Glutamatergic neuron (in vitro differentiated cells): ENCODE results near the gene IGFBP7. TPM values are rescaled to one million over a fixed set of nuclear protein-coding genes. Genes with fewer than 3 reads are reported as not detected.

Experiments used
- DNase-seq: peaks from one replicate; pipeline ENCODE4 v3.0.0; 2022
- H3K27ac Mint-ChIP-seq: one replicate; pipeline ENCODE4 v1.8.0; 2020; ENCODE audit warnings: mild to moderate bottlenecking, mixed read lengths, inconsistent platforms; ENCODE audit not compliant: unreplicated experiment
- H3K27me3 Mint-ChIP-seq: one replicate; pipeline ENCODE4 v1.8.0; 2020; ENCODE audit warnings: mild to moderate bottlenecking, moderate library complexity, mixed read lengths, inconsistent platforms; ENCODE audit not compliant: unreplicated experiment
- H3K36me3 Mint-ChIP-seq: one replicate; pipeline ENCODE4 v1.8.0; 2020; ENCODE audit warnings: mild to moderate bottlenecking, mixed read lengths, inconsistent platforms; ENCODE audit not compliant: unreplicated experiment
- H3K4me1 Mint-ChIP-seq: one replicate; pipeline ENCODE4 v1.8.0; 2020; ENCODE audit warnings: mild to moderate bottlenecking, low read depth, mixed read lengths, inconsistent platforms; ENCODE audit not compliant: unreplicated experiment
- H3K4me3 Mint-ChIP-seq: one replicate; pipeline ENCODE4 v1.8.0; 2020; ENCODE audit warnings: mild to moderate bottlenecking, mixed read lengths, inconsistent platforms; ENCODE audit not compliant: unreplicated experiment
- H3K9me3 Mint-ChIP-seq: one replicate; pipeline ENCODE4 v1.8.0; 2020; ENCODE audit warnings: mild to moderate bottlenecking, moderate library complexity, mixed read lengths, inconsistent platforms; ENCODE audit not compliant: unreplicated experiment
- CTCF ChIP-seq: fragments of 200-600 bp; sonication (generic); IDR thresholded peaks from one replicate; pipeline ENCODE4 v1.5.0; 2021; ENCODE audit not compliant: partially characterized antibody, unreplicated experiment
- total RNA-seq: library from RNA; stranded (reverse); fragmentation: NEBNext Ultra II Directional; extraction: Animal tissue kit (Norgen Biotek cat#: 25700); gene quantifications from one replicate; pipeline ENCODE4 v1.2.1, GENCODE V29; 2021; ENCODE audit not compliant: unreplicated experiment

The IGFBP7 gene
- total RNA-seq, 1 donor from 2014 or later: not detected

- Mint-ChIP-seq H3K36me3 (no peaks in the 10 kb centered on the region), H3K27ac (no peak overlapping the region), H3K4me1 (no peaks in the 10 kb centered on the region), H3K27me3 (peaks cover 4% of the 10 kb centered on the region), H3K9me3 (no peaks in the 10 kb centered on the region), H3K4me3 (no peak overlapping the region)
- DNase-seq: no peak
- no peak for TF ChIP-seq CTCF
Measured at GRCh38 chr4:57094832-57095223, 15.4 kb downstream of the IGFBP7 start.

- no peak overlapping the region for H3K27ac Mint-ChIP-seq
- no peak overlapping the region for H3K4me3 Mint-ChIP-seq
- H3K27me3 Mint-ChIP-seq: peaks cover 4% of the 10 kb centered on the region
- no peaks in the 10 kb centered on the region for H3K36me3 Mint-ChIP-seq
- H3K9me3 Mint-ChIP-seq: no peaks in the 10 kb centered on the region
- DNase-seq: no peak
- no peak for TF ChIP-seq CTCF
- no peaks in the 10 kb centered on the region for H3K4me1 Mint-ChIP-seq
Measured at GRCh38 chr4:57093845-57094831, 16.0 kb downstream of the IGFBP7 start.

- no peak for TF ChIP-seq CTCF
- H3K4me1 Mint-ChIP-seq: no peaks in the 10 kb centered on the region
- H3K36me3 Mint-ChIP-seq: no peaks in the 10 kb centered on the region
- no peaks in the 10 kb centered on the region for H3K9me3 Mint-ChIP-seq
- H3K27me3 Mint-ChIP-seq: peaks cover 4% of the 10 kb centered on the region
- DNase-seq: no peak
- H3K27ac Mint-ChIP-seq: no peak overlapping the region
- H3K4me3 Mint-ChIP-seq: no peak overlapping the region
Measured at GRCh38 chr4:57091657-57092162, 18.5 kb downstream of the IGFBP7 start.

GRCh38 chr4:57090079-57090478, 20.1 kb downstream of the IGFBP7 start:
- H3K27me3 Mint-ChIP-seq: peaks cover 4% of the 10 kb centered on the region
- no peaks in the 10 kb centered on the region for H3K36me3 Mint-ChIP-seq
- H3K27ac Mint-ChIP-seq: no peak overlapping the region
- DNase-seq: no peak
- H3K4me1 Mint-ChIP-seq: no peaks in the 10 kb centered on the region
- no peak for TF ChIP-seq CTCF
- H3K4me3 Mint-ChIP-seq: no peak overlapping the region
- H3K9me3 Mint-ChIP-seq: no peaks in the 10 kb centered on the region

GRCh38 chr4:57089549-57089948, 20.6 kb downstream of the IGFBP7 start:
- Mint-ChIP-seq H3K36me3 (no peaks in the 10 kb centered on the region), H3K9me3 (no peaks in the 10 kb centered on the region), H3K4me1 (no peaks in the 10 kb centered on the region), H3K27ac (no peak overlapping the region), H3K4me3 (no peak overlapping the region), H3K27me3 (peaks cover 4% of the 10 kb centered on the region)
- TF ChIP-seq CTCF: no peak
- DNase-seq: no peak
